Measurements from ENCODE around the gene LDLRAD4.

LDLRAD4 gene

DNA sequence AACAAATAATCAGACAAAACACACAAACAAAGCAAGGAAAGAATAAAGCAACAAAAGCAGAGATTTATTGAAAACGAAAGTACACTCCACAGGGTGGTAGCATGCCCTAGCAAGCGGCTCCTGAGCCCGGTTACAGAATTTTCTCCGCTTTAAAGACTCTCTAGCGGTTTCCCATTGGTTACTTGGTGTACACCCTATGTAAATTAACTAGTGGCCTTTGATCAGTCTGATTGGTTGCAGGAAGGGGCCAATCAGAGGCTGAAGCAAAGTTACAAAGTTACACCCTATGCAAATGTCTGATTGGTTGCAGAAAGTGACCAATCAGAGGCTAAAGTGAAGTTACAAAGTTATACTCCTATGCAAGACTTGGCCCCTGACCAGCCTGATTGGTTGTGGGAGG, 242.9 kb downstream of the LDLRAD4 start:
- TF ChIP-seq GATA2 (IDR thresholded peaks at IDR 0.05; ENCODE audit: low read depth, low read length) (no peak), GATA3 (IDR thresholded peaks at IDR 0.05; ENCODE audit: low read depth, low read length) (no peak)

DNA sequence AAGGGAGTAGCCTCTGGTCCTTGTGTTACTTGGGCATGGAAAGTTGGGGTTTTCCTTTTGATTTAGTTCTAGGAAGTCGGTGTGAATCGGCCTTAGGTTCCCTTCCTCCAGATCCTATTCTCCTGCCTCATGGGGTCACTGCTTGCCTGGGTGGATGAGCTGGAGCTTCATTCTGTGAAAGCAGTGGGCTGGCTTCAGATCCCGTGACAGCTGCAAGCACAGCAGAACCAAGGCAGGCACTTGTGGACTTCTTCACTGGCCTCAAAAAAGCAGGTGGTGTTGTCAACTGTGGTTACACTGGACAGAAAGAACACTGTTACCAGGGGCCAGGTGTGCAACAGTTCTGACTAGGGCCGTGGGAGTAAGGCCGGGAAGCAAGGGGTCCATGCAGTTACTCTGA, 243.4 kb downstream of the LDLRAD4 start:
- TF ChIP-seq GATA2 (IDR thresholded peaks at IDR 0.05; ENCODE audit: low read depth, low read length) (no peak), GATA3 (IDR thresholded peaks at IDR 0.05; ENCODE audit: low read depth, low read length) (no peak)

DNA sequence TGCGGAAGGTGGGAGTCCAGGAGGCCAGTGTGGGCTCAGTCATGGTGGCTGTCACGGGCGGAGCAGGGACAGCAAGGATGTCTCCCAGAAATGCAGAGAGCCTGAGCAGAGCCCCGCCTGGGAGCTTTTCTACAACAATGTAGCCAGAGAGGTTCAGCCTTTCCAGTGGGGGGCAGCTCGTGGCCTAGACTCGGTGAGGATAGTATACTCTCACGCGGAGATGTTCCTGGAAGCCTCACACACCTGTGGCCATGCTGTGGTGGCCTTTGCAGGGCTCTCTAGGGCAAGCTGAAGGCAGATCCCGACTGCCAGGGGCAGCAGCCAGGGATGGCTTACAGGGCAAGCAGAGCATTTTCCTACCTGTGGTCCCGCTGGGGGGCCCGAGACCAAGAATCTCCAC, 244.1 kb downstream of the LDLRAD4 start:
- TF ChIP-seq GATA2 (IDR thresholded peaks at IDR 0.05; ENCODE audit: low read depth, low read length) (no peak), GATA3 (IDR thresholded peaks at IDR 0.05; ENCODE audit: low read depth, low read length) (no peak)

DNA sequence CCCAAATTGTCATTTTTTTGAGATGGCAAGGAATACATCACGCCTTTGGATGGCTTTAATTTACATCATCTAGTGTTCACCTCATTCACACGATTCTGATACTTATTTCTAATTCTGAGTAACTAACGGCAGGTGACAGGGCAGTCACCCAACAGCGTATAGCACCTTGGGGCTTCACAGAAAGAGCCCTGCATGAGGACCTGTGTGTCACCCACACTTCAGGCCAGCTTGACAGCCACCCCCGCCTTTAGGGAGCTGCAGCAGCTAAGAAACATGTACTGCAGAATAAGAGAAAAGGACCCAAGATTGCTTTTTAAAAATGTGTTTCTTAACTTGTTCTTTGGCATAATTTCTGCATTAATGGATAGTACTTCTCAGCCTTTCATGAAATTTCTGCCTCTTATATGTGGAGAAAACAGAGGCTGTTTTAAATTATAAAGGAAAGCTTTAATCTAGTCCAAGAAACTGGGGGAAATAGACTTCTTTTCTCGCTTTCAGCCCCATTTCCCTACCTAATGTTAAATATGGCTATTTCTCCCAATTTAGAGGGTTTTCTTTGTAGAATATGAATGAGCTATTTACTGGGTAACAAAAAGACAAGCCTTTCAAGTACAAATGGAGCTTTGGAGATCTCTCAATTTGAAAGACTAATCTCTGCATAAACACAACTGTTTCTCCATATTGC, 245.1 kb downstream of the LDLRAD4 start:
- TF ChIP-seq GATA3 (IDR thresholded peaks at IDR 0.05; ENCODE audit: low read depth, low read length): no peak
- TF ChIP-seq GATA2 (IDR thresholded peaks at IDR 0.05; ENCODE audit: low read depth, low read length): no peak

DNA sequence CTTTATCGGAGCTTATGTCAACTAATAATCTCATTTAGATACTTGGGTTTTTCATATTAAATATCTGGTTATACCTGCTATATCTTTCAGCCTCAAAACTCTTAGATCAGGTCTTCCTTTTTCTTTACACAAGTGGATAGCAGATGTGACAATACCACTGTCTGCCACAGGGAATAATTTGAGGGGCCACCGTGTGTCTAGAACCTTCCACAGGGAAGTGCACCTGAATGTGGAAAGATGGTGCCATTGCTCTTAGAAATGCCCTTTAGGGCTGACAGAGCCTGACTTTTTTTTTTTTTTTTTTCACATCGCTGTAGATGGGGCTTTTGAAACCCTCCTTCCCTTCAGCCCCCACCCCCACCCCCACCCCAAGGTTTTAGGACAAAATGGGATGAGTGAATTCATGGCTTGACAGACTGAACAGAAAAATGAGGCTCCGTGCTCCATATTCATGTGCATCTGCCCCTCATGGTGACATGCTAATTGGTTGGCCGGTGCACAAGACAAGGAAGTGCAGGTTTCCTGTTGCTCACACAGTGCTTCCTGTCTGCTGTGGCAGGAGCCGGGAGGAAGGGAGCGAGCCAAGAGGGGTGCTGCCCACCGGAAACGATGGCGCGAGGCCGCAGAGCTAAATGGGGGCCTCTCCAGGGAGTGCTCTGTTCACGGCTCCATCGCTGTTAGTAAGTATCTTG, 246.0 kb downstream of the LDLRAD4 start:
- TF ChIP-seq GATA2 (IDR thresholded peaks at IDR 0.05; ENCODE audit: low read depth, low read length): no peak
- no peak for TF ChIP-seq GATA3 (IDR thresholded peaks at IDR 0.05; ENCODE audit: low read depth, low read length)

DNA sequence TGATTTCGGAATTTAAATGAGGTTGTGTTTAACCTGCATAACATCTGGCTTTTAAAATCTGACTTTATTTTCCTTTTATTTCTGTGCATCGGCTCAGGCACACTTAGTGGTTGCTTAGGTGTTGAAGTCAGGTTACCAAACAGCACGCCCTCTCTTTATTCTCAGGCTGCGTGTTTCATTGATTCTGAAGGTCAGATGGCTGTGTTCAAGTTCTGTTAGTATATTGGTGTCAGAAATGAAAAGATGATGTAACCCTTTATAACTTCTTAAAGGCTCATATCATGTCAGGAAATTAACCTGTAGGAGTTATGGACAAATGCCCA, 246.5 kb downstream of the LDLRAD4 start:
- TF ChIP-seq GATA2 (IDR thresholded peaks at IDR 0.05; ENCODE audit: low read depth, low read length): no peak
- no peak for TF ChIP-seq GATA3 (IDR thresholded peaks at IDR 0.05; ENCODE audit: low read depth, low read length)

DNA sequence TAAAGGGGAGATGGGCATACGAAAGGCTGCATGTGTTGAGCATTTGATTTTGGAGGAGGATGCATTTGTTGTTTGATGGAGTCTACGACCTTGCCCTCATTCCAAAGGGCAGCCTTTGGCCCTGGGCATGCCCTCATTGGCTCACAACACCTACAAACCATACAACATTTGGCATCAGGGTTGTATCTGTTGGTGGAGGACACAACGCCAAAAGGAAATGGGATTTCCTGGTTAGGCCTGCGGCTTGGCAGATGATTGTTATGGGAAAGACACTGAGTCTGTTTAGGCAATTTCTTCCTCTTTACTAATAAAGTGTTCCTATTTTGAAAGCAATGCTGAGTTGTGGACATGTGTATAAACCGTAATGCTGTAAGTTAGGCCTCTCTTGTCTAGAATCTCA, 246.9 kb downstream of the LDLRAD4 start:
- TF ChIP-seq GATA3 (IDR thresholded peaks at IDR 0.05; ENCODE audit: low read depth, low read length) (no peak), GATA2 (IDR thresholded peaks at IDR 0.05; ENCODE audit: low read depth, low read length) (no peak)

DNA sequence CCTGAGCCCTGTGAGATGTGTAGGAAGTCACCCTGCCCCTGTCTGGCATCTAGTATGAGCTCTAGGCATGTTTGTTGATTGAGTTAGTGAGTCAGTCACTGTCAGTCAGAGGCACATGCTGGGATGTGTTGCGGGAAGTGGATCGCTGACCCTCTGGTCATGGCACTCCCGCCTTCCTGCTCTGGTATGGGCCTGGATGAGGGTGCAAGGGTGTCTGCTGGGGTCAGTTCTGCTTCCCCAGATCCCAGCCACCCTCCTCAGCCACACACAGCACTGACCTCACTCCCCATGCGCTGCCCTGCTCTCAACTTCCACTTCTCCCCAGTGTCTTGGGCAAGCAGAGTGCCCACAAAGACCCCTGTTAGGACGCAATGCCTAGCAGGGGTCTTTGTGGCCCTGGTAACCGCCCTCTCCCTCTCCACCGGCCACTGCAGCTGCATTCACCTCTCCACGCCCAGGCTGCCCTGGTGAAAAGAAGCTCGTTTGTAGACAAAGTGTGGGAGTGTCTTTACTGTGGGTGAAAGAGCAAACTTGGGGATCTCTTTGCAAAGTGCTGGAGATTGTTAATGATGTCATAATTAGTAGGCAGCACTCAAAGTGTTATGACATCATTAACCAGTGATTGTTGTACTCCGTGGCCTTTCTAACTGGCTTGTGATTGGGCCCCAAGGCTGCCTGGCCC, 252.1 kb downstream of the LDLRAD4 start:
- TF ChIP-seq GATA3 (IDR thresholded peaks at IDR 0.05; ENCODE audit: low read depth, low read length): no peak
- no peak for TF ChIP-seq GATA2 (IDR thresholded peaks at IDR 0.05; ENCODE audit: low read depth, low read length)

DNA sequence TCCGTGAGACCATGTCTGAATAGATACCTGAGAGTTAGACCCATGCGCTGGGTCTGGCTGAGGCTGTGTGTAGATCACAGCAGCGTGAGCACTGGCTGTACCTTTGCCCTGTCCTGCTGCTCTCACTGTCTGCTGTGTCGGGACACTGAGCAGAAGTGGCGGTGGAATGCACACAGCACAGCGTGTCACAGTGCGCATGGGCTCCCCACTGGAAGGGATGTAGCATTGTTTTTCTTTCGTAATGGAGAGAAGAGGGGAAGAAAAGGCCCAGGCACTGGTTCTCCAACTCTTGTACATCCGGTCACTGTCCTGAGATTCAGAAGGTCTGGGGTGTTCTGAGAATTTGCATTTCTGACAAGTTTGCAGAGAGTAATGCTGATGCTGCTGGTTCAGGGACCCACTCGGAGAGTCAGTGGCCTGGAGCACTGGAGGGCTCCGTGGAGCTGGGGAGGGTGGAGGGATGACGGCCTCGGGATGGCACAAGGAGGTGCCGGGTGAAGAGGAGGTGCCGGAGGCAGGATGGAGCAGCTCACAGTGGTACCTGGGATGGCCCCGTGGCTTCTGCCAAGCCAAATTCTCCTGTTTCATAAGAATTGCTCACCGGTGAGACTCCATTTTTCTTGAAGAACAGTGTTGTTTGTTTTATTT, 252.8 kb downstream of the LDLRAD4 start:
- no peak for TF ChIP-seq GATA3 (IDR thresholded peaks at IDR 0.05; ENCODE audit: low read depth, low read length)

DNA sequence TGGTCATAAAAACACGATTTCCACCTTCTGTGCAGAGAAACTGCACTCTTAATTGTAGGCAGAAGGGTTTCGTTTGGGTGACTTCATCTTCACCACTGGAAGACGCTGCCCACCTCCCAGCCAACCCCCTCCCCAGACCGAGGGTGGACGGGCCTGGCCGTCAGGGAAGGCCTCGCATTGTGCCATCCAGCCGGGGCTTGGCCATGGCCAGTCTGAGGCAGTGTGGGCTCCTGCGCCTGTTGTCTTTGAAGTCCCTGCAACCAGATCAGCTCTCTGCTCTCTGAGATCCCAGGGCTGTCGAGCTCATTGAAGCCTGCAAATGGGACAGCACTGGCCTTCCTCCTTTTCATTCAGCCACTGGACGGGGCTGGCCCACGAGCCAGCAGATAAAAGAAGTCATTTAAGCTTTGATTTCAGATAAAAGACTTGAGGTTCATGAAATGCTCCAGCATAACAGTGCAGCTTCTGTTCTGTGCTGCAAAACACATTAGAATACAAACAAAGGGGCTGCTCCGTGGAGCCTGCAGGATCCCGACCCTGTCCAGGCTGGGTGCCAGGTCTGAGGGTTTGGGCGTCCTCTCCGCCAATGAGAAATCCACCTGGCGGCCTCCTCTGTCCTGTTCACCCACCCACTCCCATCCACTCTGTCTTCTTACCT, 253.5 kb downstream of the LDLRAD4 start:
- TF ChIP-seq GATA3 (IDR thresholded peaks at IDR 0.05; ENCODE audit: low read depth, low read length): no peak
- TF ChIP-seq GATA2 (IDR thresholded peaks at IDR 0.05; ENCODE audit: low read depth, low read length): no peak

DNA sequence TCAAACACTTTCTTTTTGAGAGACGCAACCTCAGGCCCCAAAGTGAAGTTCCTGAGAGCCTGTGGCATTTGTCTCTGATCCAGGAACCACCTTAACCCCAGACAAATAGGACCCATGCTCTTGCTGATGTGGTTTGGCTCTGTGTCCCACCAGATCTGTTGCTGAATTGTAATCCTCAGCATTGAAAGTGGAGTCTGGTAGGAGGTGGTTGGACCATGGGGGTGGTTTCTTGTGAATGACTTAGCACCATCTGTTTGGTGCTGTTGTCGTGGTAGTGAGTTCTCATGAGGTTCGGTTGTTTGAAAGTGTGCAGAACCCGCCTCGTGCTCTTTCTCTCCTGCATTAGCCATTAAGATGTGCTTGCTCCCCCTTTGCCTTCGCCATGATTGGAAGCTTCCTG, 255.2 kb downstream of the LDLRAD4 start:
- TF ChIP-seq GATA2 (IDR thresholded peaks at IDR 0.05; ENCODE audit: low read depth, low read length): no peak
- TF ChIP-seq GATA3 (IDR thresholded peaks at IDR 0.05; ENCODE audit: low read depth, low read length): no peak

DNA sequence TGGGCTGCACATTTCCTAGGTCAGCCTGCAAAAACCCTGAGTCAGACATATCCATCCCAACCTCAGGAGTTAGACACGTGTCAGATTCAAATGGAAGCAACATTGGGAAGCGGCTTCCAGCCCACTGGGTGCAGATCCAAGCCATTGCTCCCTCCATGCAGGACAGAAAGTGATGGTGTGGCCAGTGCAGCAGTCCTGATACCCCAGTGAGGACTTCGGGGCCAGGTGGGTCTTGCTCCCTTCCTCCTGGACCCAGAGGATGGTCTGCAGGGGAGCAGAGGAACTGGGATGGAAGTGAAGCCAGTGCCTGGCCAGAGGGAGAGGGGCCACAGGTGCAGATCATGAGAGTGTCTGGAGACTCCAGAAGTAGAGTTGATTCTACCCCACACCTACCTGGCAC, 255.8 kb downstream of the LDLRAD4 start:
- no peak for TF ChIP-seq GATA2 (IDR thresholded peaks at IDR 0.05; ENCODE audit: low read depth, low read length)
- TF ChIP-seq GATA3 (IDR thresholded peaks at IDR 0.05; ENCODE audit: low read depth, low read length): no peak

DNA sequence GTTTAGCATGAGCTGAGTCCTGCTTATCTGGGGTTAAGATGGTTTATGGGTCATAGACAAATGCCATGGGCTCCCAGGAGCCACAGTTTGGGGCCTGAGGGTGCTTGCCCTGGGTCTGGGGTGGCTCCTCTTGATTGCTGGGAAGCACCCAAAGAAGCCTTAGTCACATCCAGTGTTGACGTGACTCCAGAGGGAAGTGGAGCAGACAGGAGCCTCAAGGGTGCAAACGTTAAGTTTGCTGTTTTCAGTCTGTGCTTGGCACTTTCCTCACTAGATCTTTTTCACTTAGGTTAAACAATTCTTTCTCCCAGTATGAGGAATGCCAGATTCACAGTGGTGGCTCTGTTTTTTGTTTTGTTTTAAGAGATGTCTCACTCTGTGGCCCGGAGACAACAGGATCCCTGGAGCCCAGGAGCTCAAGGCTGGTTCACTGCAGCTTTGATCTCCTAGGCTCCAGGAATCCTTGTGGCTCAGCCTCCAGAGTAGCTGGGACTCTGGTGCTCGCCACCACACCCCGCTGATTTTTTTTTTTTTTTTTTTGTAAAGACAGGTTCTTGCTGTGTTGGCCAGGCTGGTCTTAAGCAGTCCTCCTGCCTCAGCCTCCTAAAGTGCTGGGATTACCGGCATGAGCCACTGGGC, 256.5 kb downstream of the LDLRAD4 start:
- TF ChIP-seq GATA2 (IDR thresholded peaks at IDR 0.05; ENCODE audit: low read depth, low read length) (no peak), GATA3 (IDR thresholded peaks at IDR 0.05; ENCODE audit: low read depth, low read length) (no peak)
